OCI-LY7 (cell line): ENCODE data around the gene SSNA1. TPM values are rescaled to one million over a fixed set of nuclear protein-coding genes. Genes with fewer than 3 reads are reported as not detected.
A peak's percentile ranks its signal among the peaks of the same experiment; 100 is the strongest.

ENCODE experiments used
- BruUV-seq: library from RNA; stranded (reverse); fragments of 400-500 nt; replicated peaks from 2 replicates; lab custom pipeline; 2021; lab: Mats Ljungman, UMichigan
- CTCF ChIA-PET: fragments of 300-600 bp; sonication (Branson Sonifier 250); formaldehyde crosslinking; loops from one replicate; lab custom pipeline; 2022; ENCODE audit warnings: antibody characterized with exemption; ENCODE audit not compliant: unreplicated experiment; lab: Charles Lee
- POLR2A ChIA-PET: fragments of 300-600 bp; sonication (Branson Sonifier 250); formaldehyde crosslinking; loops from one replicate; lab custom pipeline; 2022; ENCODE audit warnings: antibody characterized with exemption; lab: Charles Lee
- DNase-seq: peaks from one replicate; pipeline ENCODE4 v3.0.0-alpha.2; 2015; ENCODE audit warnings: low spot score
- H2AFZ ChIP-seq: fragments of 200-600 bp; sonication (generic), shearing (Covaris generic); 2 replicates; pipeline ENCODE4 v1.6.1; 2014; ENCODE audit warnings: mild to moderate bottlenecking, antibody characterized with exemption, low read length, moderate library complexity
- H3K27ac ChIP-seq: fragments of 200-600 bp; sonication (generic); 2 replicates; pipeline ENCODE4 v1.5.1; 2014; ENCODE audit warnings: mixed run types, low read depth, mild to moderate bottlenecking, moderate library complexity, low read length, inconsistent platforms; ENCODE audit not compliant: poor library complexity, severe bottlenecking
- H3K36me3 ChIP-seq: fragments of 200-600 bp; sonication (generic); 2 replicates; pipeline ENCODE4 v1.6.1; 2014; ENCODE audit warnings: mild to moderate bottlenecking, antibody characterized with exemption, low read length, moderate library complexity, mixed read lengths; ENCODE audit not compliant: insufficient read depth
- H3K4me1 ChIP-seq: fragments of 200-600 bp; sonication (generic); 2 replicates; pipeline ENCODE4 v1.5.1; 2014; ENCODE audit warnings: mild to moderate bottlenecking, low read length; ENCODE audit not compliant: insufficient read depth, poor library complexity, severe bottlenecking
- H3K4me2 ChIP-seq: fragments of 200-600 bp; sonication (generic); 2 replicates; pipeline ENCODE4 v1.6.1; 2014; ENCODE audit warnings: mild to moderate bottlenecking, low read length
- H3K4me3 ChIP-seq: fragments of 200-600 bp; sonication (generic); 2 replicates; pipeline ENCODE4 v1.5.1; 2014; ENCODE audit warnings: mild to moderate bottlenecking, low read depth, low read length; ENCODE audit not compliant: poor library complexity, severe bottlenecking
- H3K79me2 ChIP-seq: fragments of 200-600 bp; sonication (generic); 2 replicates; pipeline ENCODE4 v1.6.1; 2016; ENCODE audit warnings: low read depth, mild to moderate bottlenecking, low read length, moderate library complexity, mixed read lengths; ENCODE audit not compliant: insufficient read depth
- H3K9me2 ChIP-seq: fragments of 200-600 bp; sonication (generic); 2 replicates; pipeline ENCODE4 v1.6.1; 2016; ENCODE audit warnings: mild to moderate bottlenecking, low read length, mixed read lengths; ENCODE audit not compliant: insufficient read depth
- H3K9me3 ChIP-seq: fragments of 200-600 bp; sonication (generic); 2 replicates; pipeline ENCODE4 v1.6.1; 2014; ENCODE audit warnings: mild to moderate bottlenecking, mixed run types, low read length, mixed read lengths
- H4K20me1 ChIP-seq: fragments of 200-600 bp; sonication (generic); 2 replicates; pipeline ENCODE4 v1.6.1; 2014; ENCODE audit warnings: mild to moderate bottlenecking, antibody characterized with exemption, low read length, moderate library complexity, mixed read lengths; ENCODE audit not compliant: insufficient read depth
- CTCF ChIP-seq: fragments of 200-600 bp; sonication (generic); conservative IDR thresholded peaks from 2 replicates; pipeline ENCODE4 v1.5.1; 2014; ENCODE audit warnings: mild to moderate bottlenecking, antibody characterized with exemption, low read length, moderate library complexity, mixed read lengths
- EZH2phosphoT487 ChIP-seq: fragments of 200-600 bp; sonication (generic); IDR thresholded peaks from 2 replicates; pipeline ENCODE4 v1.6.1; 2018; ENCODE audit warnings: low read depth, borderline replicate concordance, mild to moderate bottlenecking, mixed run types, antibody characterized with exemption, low read length, moderate library complexity, mixed read lengths
- intact Hi-C: fragments of 100-400 bp; cut with micrococcal nuclease; formaldehyde crosslinking; loops from one replicate; pipeline ENCODE4 v1.10.0; 2022; ENCODE audit not compliant: unreplicated experiment
- total RNA-seq, 2 experiments: library from RNA; depleted of rRNA in 1 of 2; stranded (reverse); fragments of >200 nt in 1 of 2; shearing (Covaris generic) in 1 of 2; gene quantifications; 2 replicates each; pipeline ENCODE4 v1.2.3, GENCODE V29; 2014 to 2022

SSNA1 gene
- total RNA-seq, 2 experiments from 2014 or later = 71.0 to 111 TPM

DNA sequence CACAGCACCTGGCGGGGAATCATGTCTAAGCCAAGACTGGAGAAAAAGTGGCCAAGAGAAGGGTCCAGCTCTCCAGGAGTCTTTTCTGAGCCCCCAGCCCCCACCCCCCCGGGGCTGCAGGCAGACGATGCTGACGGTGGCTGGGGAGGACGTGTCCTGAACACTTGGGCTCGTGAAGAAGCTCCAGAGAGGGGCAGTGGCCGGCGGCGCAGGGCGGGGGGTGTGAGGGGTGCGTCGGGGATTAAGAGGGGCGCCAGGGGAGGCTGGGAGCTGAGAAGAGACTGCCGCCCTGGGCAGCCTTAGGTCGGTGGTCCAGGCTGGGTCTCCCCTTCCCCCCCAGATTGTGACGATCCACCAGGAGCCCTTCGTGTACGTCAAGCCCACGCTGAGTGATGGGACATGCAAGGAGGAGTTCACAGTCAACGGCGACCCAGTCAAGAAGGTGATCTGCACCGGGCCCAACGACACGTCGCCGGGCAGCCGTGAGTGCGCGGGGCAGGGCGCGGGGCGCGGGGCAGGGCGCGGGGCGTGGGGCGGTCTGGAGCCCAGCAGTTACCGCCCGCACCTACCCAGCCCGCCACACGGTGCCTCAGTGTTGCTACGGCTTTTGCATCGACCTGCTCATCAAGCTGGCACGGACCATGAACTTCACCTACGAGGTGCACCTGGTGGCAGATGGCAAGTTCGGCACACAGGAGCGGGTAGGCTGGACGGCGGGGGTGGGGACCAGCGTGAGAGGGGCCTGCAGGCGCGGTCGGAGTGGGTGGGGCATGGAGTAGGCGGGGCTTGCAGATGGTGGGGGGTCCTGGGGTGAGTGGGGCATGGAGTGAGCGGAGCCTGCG, 27.5 kb upstream of the SSNA1 start:
- Histone ChIP-seq H3K36me3 (no peaks in the 10 kb centered on the region), H3K27ac (no peak overlapping the region), H3K79me2 (no peaks in the 10 kb centered on the region), H3K4me3 (no peak overlapping the region), H3K4me1 (peaks cover 30% of the 10 kb centered on the region), H3K4me2 (no peak overlapping the region), H2AFZ (no peak overlapping the region), H3K9me3 (no peaks in the 10 kb centered on the region), H3K9me2 (no peaks in the 10 kb centered on the region), H4K20me1 (no peaks in the 10 kb centered on the region)
- no peak for TF ChIP-seq EZH2phosphoT487
- no peak for TF ChIP-seq CTCF
- ChIA-PET POLR2A (interaction anchor here (0.6 to 0.7 kb wide), 2 partner anchors 63 to 174 kb away, joined by 3 read pairs; no protein-coding TSS in a partner anchor), CTCF (no interaction called here)
- no peak for DNase-seq
- intact Hi-C loops = no loop called here
- no TSS peak for BruUV-seq

DNA sequence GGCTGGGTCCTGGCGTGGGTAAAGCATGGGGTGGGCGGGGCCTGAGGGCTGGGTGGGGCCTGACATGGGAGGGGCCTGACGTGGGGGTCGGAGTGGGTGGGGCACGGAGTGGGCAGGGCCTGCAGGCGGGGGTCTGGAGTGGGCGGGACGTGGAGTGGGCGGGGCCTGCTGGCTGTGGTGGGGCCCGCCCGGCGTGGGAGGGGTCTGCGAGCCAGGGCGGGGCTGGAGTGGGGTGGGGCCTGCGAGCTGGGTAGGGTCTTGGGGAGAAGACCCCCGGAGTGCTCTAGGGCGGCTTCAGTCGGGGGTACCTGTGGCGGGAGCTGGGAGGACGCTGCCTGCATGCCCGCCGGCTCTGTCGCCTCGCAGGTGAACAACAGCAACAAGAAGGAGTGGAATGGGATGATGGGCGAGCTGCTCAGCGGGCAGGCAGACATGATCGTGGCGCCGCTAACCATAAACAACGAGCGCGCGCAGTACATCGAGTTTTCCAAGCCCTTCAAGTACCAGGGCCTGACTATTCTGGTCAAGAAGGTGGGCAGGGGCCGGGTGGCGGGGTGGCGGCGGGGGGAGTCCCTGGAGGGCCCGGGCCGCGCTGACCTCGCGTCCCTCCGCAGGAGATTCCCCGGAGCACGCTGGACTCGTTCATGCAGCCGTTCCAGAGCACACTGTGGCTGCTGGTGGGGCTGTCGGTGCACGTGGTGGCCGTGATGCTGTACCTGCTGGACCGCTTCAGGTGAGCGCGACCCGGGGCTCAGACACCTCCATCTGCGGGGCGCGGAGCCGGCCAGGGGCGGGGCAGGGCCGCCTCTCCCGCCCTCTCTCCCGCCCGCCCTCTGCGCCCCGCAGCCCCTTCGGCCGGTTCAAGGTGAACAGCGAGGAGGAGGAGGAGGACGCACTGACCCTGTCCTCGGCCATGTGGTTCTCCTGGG, 26.7 kb upstream of the SSNA1 start:
- POLR2A ChIA-PET = no interaction called here
- no peaks in the 10 kb centered on the region for H3K9me2 ChIP-seq
- H3K4me1 ChIP-seq = peaks cover 27% of the 10 kb centered on the region
- TF ChIP-seq CTCF = no peak
- no peak for TF ChIP-seq EZH2phosphoT487
- H3K36me3 ChIP-seq = no peaks in the 10 kb centered on the region
- H3K79me2 ChIP-seq = no peaks in the 10 kb centered on the region
- BruUV-seq = no TSS peak
- DNase-seq = peak; percentile 24
- CTCF ChIA-PET = no interaction called here
- no peak overlapping the region for H3K4me3 ChIP-seq
- no peaks in the 10 kb centered on the region for H3K9me3 ChIP-seq
- no peak overlapping the region for H3K4me2 ChIP-seq
- intact Hi-C loops = no loop called here
- H4K20me1 ChIP-seq = no peaks in the 10 kb centered on the region
- no peak overlapping the region for H2AFZ ChIP-seq
- no peak overlapping the region for H3K27ac ChIP-seq
